ENCODE results near the gene FYCO1. TPM values are rescaled to one million over a fixed set of nuclear protein-coding genes. Genes with fewer than 3 reads are reported as not detected.

The FYCO1 gene
- total and polyA plus RNA-seq, 10 of the 15 experiments (the other 5 are each of a cell fraction or from before 2014, with no cell fraction given), result 1.5 to 8.4 (median 6.5) TPM

DNA sequence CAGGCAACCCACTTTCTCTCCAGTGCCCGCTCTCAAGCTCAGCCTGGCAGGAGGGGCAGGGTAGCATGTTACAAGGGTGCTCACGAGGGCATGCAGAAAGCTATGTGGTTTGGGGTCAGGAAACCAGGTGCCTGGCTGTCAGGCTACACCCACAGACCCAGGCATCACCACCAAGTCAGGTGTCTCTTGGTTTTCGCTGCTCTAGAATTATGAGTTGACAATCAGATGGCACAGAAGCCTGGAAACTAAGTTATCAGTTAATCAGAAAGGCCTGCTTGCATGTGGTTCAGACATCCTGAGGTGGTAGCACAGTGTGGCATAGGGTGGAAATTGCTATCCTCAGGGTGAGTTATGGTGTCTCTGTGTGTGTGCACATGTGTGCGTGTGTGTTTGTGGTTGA is 125.5 kb downstream of the FYCO1 start (continued):
- TF ChIP-seq, protein P1, sequence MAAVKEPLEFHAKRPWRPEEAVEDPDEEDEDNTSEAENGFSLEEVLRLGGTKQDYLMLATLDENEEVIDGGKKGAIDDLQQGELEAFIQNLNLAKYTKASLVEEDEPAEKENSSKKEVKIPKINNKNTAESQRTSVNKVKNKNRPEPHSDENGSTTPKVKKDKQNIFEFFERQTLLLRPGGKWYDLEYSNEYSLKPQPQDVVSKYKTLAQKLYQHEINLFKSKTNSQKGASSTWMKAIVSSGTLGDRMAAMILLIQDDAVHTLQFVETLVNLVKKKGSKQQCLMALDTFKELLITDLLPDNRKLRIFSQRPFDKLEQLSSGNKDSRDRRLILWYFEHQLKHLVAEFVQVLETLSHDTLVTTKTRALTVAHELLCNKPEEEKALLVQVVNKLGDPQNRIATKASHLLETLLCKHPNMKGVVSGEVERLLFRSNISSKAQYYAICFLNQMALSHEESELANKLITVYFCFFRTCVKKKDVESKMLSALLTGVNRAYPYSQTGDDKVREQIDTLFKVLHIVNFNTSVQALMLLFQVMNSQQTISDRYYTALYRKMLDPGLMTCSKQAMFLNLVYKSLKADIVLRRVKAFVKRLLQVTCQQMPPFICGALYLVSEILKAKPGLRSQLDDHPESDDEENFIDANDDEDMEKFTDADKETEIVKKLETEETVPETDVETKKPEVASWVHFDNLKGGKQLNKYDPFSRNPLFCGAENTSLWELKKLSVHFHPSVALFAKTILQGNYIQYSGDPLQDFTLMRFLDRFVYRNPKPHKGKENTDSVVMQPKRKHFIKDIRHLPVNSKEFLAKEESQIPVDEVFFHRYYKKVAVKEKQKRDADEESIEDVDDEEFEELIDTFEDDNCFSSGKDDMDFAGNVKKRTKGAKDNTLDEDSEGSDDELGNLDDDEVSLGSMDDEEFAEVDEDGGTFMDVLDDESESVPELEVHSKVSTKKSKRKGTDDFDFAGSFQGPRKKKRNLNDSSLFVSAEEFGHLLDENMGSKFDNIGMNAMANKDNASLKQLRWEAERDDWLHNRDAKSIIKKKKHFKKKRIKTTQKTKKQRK (IDR thresholded peaks at IDR 0.05; ENCODE audit: low read depth, low read length), result no peak
- TF ChIP-seq BHLHE40 (IDR thresholded peaks at IDR 0.05; ENCODE audit: borderline replicate concordance in 1 of 2, low read depth in 2 of 2, low read length in 1 of 2), result peak; percentile 69 to 84; a peak in 3 of 4 replicates
- TF ChIP-seq TARDBP (IDR thresholded peaks at IDR 0.05; ENCODE audit: borderline replicate concordance), result no peak
- TF ChIP-seq, protein P2, sequence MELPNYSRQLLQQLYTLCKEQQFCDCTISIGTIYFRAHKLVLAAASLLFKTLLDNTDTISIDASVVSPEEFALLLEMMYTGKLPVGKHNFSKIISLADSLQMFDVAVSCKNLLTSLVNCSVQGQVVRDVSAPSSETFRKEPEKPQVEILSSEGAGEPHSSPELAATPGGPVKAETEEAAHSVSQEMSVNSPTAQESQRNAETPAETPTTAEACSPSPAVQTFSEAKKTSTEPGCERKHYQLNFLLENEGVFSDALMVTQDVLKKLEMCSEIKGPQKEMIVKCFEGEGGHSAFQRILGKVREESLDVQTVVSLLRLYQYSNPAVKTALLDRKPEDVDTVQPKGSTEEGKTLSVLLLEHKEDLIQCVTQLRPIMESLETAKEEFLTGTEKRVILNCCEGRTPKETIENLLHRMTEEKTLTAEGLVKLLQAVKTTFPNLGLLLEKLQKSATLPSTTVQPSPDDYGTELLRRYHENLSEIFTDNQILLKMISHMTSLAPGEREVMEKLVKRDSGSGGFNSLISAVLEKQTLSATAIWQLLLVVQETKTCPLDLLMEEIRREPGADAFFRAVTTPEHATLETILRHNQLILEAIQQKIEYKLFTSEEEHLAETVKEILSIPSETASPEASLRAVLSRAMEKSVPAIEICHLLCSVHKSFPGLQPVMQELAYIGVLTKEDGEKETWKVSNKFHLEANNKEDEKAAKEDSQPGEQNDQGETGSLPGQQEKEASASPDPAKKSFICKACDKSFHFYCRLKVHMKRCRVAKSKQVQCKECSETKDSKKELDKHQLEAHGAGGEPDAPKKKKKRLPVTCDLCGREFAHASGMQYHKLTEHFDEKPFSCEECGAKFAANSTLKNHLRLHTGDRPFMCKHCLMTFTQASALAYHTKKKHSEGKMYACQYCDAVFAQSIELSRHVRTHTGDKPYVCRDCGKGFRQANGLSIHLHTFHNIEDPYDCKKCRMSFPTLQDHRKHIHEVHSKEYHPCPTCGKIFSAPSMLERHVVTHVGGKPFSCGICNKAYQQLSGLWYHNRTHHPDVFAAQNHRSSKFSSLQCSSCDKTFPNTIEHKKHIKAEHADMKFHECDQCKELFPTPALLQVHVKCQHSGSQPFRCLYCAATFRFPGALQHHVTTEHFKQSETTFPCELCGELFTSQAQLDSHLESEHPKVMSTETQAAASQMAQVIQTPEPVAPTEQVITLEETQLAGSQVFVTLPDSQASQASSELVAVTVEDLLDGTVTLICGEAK (IDR thresholded peaks at IDR 0.05; ENCODE audit: borderline replicate concordance), result no peak
- TF ChIP-seq, protein P3, sequence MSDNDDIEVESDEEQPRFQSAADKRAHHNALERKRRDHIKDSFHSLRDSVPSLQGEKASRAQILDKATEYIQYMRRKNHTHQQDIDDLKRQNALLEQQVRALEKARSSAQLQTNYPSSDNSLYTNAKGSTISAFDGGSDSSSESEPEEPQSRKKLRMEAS (IDR thresholded peaks at IDR 0.05; ENCODE audit: low read depth, low read length), result no peak
- TF ChIP-seq MTA2 (IDR thresholded peaks at IDR 0.05; ENCODE audit: low read depth), result peak; percentile 22; the same call in 1 of the 2 replicates
- no peak for TF ChIP-seq STAT1 (conservative IDR thresholded peaks at IDR 0.05)
- no peak for TF ChIP-seq ZNF274 (IDR thresholded peaks at IDR 0.05; ENCODE audit: insufficient read depth, insufficient read length)
- no peak for TF ChIP-seq RB1 (IDR thresholded peaks at IDR 0.05; ENCODE audit: borderline replicate concordance)
- TF ChIP-seq, protein P4, sequence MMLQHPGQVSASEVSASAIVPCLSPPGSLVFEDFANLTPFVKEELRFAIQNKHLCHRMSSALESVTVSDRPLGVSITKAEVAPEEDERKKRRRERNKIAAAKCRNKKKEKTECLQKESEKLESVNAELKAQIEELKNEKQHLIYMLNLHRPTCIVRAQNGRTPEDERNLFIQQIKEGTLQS (IDR thresholded peaks at IDR 0.05; ENCODE audit: borderline replicate concordance, extremely low read depth, low read depth, low read length), result no peak
- TF ChIP-seq, protein P5, sequence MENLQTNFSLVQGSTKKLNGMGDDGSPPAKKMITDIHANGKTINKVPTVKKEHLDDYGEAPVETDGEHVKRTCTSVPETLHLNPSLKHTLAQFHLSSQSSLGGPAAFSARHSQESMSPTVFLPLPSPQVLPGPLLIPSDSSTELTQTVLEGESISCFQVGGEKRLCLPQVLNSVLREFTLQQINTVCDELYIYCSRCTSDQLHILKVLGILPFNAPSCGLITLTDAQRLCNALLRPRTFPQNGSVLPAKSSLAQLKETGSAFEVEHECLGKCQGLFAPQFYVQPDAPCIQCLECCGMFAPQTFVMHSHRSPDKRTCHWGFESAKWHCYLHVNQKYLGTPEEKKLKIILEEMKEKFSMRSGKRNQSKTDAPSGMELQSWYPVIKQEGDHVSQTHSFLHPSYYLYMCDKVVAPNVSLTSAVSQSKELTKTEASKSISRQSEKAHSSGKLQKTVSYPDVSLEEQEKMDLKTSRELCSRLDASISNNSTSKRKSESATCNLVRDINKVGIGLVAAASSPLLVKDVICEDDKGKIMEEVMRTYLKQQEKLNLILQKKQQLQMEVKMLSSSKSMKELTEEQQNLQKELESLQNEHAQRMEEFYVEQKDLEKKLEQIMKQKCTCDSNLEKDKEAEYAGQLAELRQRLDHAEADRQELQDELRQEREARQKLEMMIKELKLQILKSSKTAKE (IDR thresholded peaks at IDR 0.05; ENCODE audit: low read depth, poor library complexity, severe bottlenecking), result no peak
- no peak for TF ChIP-seq RELA (IDR thresholded peaks at IDR 0.05; ENCODE audit: borderline replicate concordance, partially characterized antibody)
- TF ChIP-seq, protein P6, sequence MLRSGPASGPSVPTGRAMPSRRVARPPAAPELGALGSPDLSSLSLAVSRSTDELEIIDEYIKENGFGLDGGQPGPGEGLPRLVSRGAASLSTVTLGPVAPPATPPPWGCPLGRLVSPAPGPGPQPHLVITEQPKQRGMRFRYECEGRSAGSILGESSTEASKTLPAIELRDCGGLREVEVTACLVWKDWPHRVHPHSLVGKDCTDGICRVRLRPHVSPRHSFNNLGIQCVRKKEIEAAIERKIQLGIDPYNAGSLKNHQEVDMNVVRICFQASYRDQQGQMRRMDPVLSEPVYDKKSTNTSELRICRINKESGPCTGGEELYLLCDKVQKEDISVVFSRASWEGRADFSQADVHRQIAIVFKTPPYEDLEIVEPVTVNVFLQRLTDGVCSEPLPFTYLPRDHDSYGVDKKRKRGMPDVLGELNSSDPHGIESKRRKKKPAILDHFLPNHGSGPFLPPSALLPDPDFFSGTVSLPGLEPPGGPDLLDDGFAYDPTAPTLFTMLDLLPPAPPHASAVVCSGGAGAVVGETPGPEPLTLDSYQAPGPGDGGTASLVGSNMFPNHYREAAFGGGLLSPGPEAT (IDR thresholded peaks at IDR 0.05; ENCODE audit: low read depth), result no peak
- TF ChIP-seq ZBED1 (IDR thresholded peaks at IDR 0.05; ENCODE audit: borderline replicate concordance), result no peak
- TF ChIP-seq, protein P7, sequence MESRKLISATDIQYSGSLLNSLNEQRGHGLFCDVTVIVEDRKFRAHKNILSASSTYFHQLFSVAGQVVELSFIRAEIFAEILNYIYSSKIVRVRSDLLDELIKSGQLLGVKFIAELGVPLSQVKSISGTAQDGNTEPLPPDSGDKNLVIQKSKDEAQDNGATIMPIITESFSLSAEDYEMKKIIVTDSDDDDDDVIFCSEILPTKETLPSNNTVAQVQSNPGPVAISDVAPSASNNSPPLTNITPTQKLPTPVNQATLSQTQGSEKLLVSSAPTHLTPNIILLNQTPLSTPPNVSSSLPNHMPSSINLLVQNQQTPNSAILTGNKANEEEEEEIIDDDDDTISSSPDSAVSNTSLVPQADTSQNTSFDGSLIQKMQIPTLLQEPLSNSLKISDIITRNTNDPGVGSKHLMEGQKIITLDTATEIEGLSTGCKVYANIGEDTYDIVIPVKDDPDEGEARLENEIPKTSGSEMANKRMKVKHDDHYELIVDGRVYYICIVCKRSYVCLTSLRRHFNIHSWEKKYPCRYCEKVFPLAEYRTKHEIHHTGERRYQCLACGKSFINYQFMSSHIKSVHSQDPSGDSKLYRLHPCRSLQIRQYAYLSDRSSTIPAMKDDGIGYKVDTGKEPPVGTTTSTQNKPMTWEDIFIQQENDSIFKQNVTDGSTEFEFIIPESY (IDR thresholded peaks at IDR 0.05), result no peak
- no peak for TF ChIP-seq TCF7 (IDR thresholded peaks at IDR 0.05; ENCODE audit: borderline replicate concordance)

Data from GM12878 (cell line).